22Rv1 (cell line): Measurements from ENCODE around the gene TLCD3B.

ENCODE experiments used
- CTCF ChIP-seq: fragments of 450-650 bp; IDR thresholded peaks from 2 replicates; pipeline ENCODE4 v1.5.1; 2017; ENCODE audit warnings: mild to moderate bottlenecking
- ZFX ChIP-seq: fragments of 450-650 bp; IDR thresholded peaks from 2 replicates; pipeline ENCODE4 v1.6.1; 2017; ENCODE audit warnings: antibody characterized with exemption, borderline replicate concordance

- TF ChIP-seq CTCF (peak; percentile 61), ZFX (no peak)
Measured at GRCh38 chr16:30041841-30042240, 10.8 kb upstream of the TLCD3B start.
